ENCODE data around the gene CHAC1.
A peak's percentile ranks its signal among the peaks of the same experiment; 100 is the strongest.

Gene CHAC1

GRCh38 chr15:40923551-40923950, 29.7 kb upstream of the CHAC1 start:
- DNase-seq (ENCODE audit: low read depth in 2 of 2), result no peak

GRCh38 chr15:40925495-40925862, 27.8 kb upstream of the CHAC1 start:
- DNase-seq (ENCODE audit: low read depth in 2 of 2), result no peak

DNA sequence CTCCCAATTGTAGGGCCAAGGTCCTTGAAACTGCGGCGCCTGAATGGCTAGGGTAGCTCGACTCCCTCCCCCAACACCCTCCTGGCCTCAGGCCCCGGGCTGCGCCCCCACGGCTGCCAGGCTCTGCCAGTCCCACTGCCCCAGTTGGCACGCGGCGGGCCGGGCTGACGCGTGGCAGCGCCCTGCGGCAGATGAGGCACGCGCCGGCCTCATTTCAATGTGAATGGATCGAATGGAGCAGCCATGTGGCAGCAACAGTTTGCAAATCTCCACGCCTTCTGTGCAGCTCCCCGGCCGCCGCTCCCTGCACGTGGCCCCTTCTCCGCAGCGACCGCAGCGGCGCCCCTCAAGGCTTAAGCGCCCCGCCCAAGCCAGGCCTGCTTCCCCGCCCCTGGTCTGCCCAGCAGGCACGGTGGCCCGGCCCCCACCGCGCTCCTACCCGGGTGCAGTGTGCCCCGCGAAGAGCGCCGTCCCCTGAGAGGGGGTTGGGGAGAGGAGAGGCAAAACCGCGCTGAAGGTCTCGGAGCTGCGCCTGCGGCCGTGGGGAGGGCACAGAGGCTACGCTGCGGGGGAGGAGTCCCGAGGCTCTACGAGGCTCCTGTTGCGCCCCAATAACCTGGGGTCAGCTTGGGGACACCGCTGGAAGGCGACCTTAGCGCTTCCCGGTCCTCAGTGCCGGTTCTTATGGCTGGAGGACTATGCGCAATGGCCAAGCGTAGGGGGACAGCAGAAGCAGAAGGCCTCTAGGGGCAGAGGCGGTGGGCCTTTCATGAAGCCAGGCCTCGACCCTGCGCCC, 27.2 kb upstream of the CHAC1 start:
- DNase-seq (ENCODE audit: low read depth in 2 of 2), result no peak

DNA sequence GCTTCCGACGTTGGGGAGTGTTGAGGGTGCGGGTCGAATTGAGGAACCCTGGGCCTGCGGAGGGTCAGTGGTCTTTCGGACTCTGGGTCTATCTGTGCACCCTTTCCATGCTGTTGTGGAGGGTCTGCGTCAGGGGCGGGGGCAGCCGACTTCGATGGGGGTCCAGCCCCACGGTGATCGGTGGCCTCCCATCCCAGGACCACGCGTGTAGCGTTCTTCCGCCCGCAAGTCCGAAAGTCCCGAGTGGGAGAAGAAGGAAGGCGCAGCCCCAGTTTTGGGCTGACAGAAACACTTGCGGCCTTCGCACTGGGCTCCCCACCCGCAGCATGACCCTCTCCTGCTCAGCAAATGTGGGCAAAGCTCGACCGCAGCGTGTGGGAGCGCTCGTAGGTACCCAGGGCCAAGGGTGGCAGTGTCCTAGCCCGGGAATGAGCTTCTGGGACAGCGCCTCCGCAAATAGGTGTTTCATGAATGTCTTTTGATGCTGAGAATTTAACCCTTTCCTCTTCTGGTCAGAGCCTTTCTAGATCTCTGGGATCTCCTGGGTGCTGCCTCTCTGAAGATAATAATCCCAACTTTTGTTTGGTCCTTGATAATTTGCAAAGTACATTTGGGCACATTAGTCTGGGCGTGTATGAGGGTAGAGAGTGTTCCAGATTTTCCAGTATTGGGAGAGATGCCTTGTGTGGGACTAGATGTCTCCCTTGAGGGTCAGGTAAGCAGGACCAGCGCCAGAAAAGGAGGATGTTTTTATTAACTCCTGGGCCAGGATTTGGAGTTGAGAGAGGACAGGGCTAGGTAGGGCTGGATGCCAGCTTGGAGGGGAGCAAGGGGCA, 26.4 kb upstream of the CHAC1 start:
- no peak for DNase-seq (ENCODE audit: low read depth in 2 of 2)

GRCh38 chr15:40927495-40927872, 25.8 kb upstream of the CHAC1 start:
- no peak for DNase-seq (ENCODE audit: low read depth in 2 of 2)

DNA sequence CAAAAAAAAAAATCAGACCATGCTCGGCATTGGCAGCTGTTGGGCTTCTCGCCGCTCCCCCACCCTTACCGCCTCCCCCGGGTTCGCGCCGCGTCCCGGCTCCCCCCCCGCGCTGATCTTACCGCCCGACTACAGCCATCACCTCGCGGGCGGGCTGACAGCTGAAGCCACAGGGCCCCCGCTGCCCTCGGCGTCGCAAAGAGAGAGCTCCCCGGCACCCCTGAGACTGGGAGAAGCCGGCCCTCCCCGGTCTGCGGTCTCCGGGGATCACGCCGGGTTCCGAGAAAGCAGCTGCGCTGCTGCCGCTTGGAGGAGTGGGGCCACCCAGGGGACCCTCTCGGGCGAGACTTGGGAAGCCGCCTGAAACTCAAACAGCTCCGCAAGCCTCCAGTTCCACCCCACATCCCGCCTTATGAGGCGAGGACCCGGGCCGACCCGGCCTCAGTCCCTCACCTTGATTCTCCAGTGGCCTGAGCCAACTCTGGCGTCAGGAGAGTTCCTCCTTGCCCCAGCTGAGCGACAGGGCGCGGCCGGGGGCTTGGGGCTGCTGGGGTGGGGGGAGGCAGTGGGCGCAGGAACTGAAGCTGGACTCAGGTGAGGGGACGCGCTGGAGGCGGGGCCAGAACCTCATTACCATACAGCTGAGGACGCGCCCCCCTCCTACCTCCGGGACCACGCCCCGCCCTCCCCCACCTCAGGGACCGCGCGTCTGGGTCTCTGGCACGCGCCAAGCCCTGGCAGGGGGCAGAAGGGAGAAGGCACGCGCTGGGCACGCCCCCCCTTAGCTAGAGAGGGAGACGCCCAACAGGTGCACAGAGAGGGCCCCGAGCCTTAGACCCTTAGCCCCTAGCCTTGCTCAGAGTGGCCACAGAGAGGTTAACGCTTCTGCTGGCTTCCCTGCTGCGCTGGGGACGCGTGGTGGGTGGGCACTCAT, 25.1 kb upstream of the CHAC1 start:
- DNase-seq (ENCODE audit: low read depth in 2 of 2), result no peak

GRCh38 chr15:40928821-40929659, 24.2 kb upstream of the CHAC1 start, which contains the start of gene DLL4:
Gene DLL4 (plus strand): TSS chr15:40929340. CDS start chr15:40929669, 329 bp downstream.
- DNase-seq (ENCODE audit: low read depth in 2 of 2), result no peak

- no peak for DNase-seq (ENCODE audit: low read depth in 2 of 2)
Observed at GRCh38 chr15:40929660-40930429, 23.4 kb upstream of the CHAC1 start.

GRCh38 chr15:40930430-40931299, 22.6 kb upstream of the CHAC1 start:
- peak in 1 of 2 donors; percentile 37 for DNase-seq (ENCODE audit: low read depth in 2 of 2)

GRCh38 chr15:40931300-40932142, 21.8 kb upstream of the CHAC1 start:
- DNase-seq (ENCODE audit: low read depth in 2 of 2), result no peak

GRCh38 chr15:40932156-40932555, 21.1 kb upstream of the CHAC1 start:
- DNase-seq (ENCODE audit: low read depth in 2 of 2), result no peak

- DNase-seq (ENCODE audit: low read depth in 2 of 2), result no peak
Observed at GRCh38 chr15:40932649-40933516, 20.4 kb upstream of the CHAC1 start.

DNA sequence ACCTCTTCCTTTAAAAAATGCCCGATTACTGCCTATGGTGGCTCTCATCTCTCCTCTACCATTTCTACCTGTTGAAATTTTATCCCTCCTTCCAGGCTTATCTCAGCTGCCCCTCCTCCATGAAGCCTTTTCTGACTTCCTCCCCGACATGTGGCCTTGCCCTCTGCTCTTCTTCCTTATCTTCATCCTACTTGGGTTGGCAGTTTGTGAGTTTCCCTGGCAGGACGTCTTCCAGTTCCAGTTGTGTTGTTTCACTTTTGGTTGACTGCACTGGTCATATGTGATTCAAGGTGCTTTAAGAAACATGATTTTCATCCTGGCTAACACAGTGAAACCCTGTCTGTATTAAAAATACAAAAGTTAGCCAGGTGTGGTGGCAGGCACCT, 19.8 kb upstream of the CHAC1 start:
- DNase-seq (ENCODE audit: low read depth in 2 of 2), result no peak

DNA sequence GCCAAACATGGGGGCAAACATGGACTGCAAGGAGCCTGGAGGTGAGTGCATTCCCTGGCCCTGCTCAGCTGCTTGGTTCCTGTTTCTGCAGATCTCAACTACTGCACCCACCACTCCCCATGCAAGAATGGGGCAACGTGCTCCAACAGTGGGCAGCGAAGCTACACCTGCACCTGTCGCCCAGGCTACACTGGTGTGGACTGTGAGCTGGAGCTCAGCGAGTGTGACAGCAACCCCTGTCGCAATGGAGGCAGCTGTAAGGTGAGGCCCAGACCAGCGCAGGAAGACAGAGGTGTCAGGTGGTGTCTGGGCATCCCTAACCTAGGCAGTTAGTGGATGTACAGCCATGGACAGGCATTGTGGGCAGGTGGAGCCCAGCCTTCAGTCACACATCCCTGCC, 18.8 kb upstream of the CHAC1 start:
- DNase-seq (ENCODE audit: low read depth in 2 of 2), result no peak

- no peak for DNase-seq (ENCODE audit: low read depth in 2 of 2)
Observed at GRCh38 chr15:40936234-40936708, 17.0 kb upstream of the CHAC1 start.

DNA sequence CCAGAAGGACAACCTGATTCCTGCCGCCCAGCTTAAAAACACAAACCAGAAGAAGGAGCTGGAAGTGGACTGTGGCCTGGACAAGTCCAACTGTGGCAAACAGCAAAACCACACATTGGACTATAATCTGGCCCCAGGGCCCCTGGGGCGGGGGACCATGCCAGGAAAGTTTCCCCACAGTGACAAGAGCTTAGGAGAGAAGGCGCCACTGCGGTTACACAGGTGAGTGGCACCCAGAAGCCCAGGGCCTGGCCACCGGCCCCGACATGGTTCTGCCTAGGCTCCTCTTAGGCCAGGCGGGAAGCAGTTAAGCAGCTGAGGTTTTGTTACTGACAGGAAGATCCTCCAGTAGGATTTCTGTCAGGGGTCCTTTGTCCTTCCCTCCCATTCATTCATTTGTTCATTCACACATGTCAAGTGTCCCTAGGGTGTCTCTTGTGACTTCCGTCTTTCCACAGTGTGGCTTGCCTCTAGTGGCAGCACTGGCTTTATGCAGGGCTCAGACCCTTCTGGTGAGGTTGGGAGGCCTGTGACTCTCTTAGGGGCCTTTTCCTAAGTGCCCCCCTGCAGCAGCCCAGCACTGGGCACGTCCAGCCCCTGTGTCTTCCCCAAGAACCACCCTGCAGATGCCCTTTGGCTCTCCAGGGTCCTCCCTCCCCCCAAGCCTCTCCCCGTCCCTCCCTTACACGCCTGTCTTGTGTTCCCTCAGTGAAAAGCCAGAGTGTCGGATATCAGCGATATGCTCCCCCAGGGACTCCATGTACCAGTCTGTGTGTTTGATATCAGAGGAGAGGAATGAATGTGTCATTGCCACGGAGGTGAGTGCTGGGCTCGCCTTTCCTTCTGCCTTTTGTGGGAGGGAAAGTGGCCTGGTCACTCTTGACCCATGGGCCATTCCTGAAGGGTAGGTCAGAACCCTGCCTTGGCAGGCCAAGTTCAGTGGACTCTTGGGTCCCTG, 16.3 kb upstream of the CHAC1 start:
- DNase-seq (ENCODE audit: low read depth in 2 of 2), result no peak

All from stimulated activated CD8-positive, alpha-beta memory T cell treated with anti-CD3 and anti-CD28 coated beads, Interleukin-7, amount 100 ng/mL, for 4 hours (primary cell).